ENCODE results near the gene ENTPD8. TPM values are rescaled to one million over a fixed set of nuclear protein-coding genes. Genes with fewer than 3 reads are reported as not detected.

The ENTPD8 gene
- total and polyA plus RNA-seq, 10 of the 15 experiments (the other 5 are each of a cell fraction or from before 2014, with no cell fraction given) = not detected

- no peak for TF ChIP-seq CBFB (IDR thresholded peaks at IDR 0.05; ENCODE audit: low read depth)
- no peak for TF ChIP-seq ETV6 (conservative IDR thresholded peaks at IDR 0.05 in 1 of 2, IDR thresholded peaks at IDR 0.05 in 1 of 2; ENCODE audit: borderline replicate concordance in 1 of 2, low read depth in 1 of 2)
- TF ChIP-seq GATAD2B (conservative IDR thresholded peaks at IDR 0.05; ENCODE audit: low read depth) = 0 out of 2 replicates have a peak, but pooled peaks have one; percentile 27
- TF ChIP-seq RELB (IDR thresholded peaks at IDR 0.05; ENCODE audit: low read depth) = peak; percentile 41; the same call in 1 of the 2 replicates
- TF ChIP-seq YY1 (IDR thresholded peaks at IDR 0.05; ENCODE audit: low read depth, low read length) = no peak
- TF ChIP-seq RUNX3 (IDR thresholded peaks at IDR 0.05; ENCODE audit: low read length) = 0 out of 2 replicates have a peak, but pooled peaks have one; percentile 9
- TF ChIP-seq E2F8 (IDR thresholded peaks at IDR 0.05; ENCODE audit: low read depth, partially characterized antibody) = no peak
- no peak for TF ChIP-seq STAT3 (IDR thresholded peaks at IDR 0.05; ENCODE audit: low read depth, low read length)
- TF ChIP-seq BHLHE40 (IDR thresholded peaks at IDR 0.05; ENCODE audit: borderline replicate concordance in 1 of 2, low read depth in 2 of 2, low read length in 1 of 2) = peak; percentile 91 to 96
- no peak for TF ChIP-seq MEF2A (IDR thresholded peaks at IDR 0.05; ENCODE audit: insufficient read depth, low read depth, low read length)
- TF ChIP-seq RAD21 (IDR thresholded peaks at IDR 0.05; ENCODE audit: insufficient read depth, low read depth, low read length) = no peak
- no peak for TF ChIP-seq NR2F1 (conservative IDR thresholded peaks at IDR 0.05)
- TF ChIP-seq NKRF (conservative IDR thresholded peaks at IDR 0.05) = no peak
- no peak for TF ChIP-seq EP300 (IDR thresholded peaks at IDR 0.05; ENCODE audit: borderline replicate concordance in 1 of 2, control insufficient read depth in 1 of 2, low read depth in 2 of 2, low read length in 2 of 2)
- TF ChIP-seq MTA2 (IDR thresholded peaks at IDR 0.05; ENCODE audit: low read depth) = no peak
- TF ChIP-seq MAX (IDR thresholded peaks at IDR 0.05; ENCODE audit: low read depth, low read length) = no peak
- peak; percentile 45 for TF ChIP-seq IKZF1 (conservative IDR thresholded peaks at IDR 0.05)
- no peak for TF ChIP-seq CBX3 (IDR thresholded peaks at IDR 0.05; ENCODE audit: borderline replicate concordance, low read depth)
- TF ChIP-seq FOXM1 (IDR thresholded peaks at IDR 0.05; ENCODE audit: low read depth, low read length) = no peak
- TF ChIP-seq KDM1A (IDR thresholded peaks at IDR 0.05; ENCODE audit: borderline replicate concordance) = no peak
- no peak for TF ChIP-seq SIN3A (IDR thresholded peaks at IDR 0.05; ENCODE audit: low read depth, low read length)
Observed at GRCh38 chr9:137407590-137408300, 33.4 kb downstream of the ENTPD8 start (continued).
